NOMO-1 (cell line): Measurements from ENCODE around the gene KLHDC7B.

ENCODE experiments used
- DNase-seq, 2 experiments: peaks; one replicate each; lab custom pipeline; 2025; ENCODE audit not compliant: unreplicated experiment in 2 of 2; lab: John Stamatoyannopoulos, UW

The KLHDC7B gene

DNA sequence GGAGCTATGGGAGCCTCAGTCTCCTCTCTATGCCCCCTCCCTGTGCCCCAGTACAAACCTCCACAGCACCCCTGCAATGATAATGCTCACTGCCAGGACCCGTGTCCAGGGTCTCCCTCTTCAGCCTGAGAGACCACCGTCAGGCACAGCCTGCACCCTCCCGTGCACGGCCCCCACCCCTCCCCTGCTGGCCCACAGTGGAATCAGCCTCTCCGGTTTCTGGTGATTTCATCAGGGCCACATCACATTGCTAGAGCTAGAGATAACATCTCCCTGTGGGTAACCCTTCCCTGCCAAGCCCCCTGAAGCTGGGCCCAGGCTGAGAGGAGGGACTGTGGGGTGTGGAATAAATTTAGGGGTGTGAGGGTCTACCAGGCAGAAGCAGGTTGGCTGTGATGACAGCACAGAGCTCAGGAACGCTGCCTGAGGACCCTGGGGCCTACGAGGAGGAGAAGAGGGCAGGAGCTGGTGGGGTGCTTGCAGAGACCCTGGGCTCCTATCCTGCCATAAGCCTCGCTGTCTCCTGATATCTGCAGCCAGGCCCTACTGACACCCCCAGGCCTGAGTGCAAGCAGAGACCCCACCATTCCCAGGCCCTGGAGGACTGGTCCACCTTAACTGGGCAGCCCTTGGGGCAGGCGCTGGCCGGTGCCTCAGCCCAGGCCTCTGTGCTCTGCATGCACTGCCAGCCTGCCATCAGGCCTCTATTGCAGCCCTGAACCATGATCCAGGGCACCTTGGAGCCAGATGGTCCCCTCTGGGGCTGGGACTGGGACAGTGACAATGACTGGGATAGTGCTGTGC lies at the start of gene KLHDC7B:
Gene KLHDC7B (plus strand): TSS at position 378 of the 804 bp plus-strand sequence. CDS start 345 bp downstream, at position 723.
- no peak for DNase-seq

GRCh38 chr22:50497093-50497492 lies 48.6 kb upstream of the KLHDC7B start:
- no peak for DNase-seq

GRCh38 chr22:50498322-50498890 lies 47.3 kb upstream of the KLHDC7B start:
- DNase-seq: peak; percentile 46 to 67

DNA sequence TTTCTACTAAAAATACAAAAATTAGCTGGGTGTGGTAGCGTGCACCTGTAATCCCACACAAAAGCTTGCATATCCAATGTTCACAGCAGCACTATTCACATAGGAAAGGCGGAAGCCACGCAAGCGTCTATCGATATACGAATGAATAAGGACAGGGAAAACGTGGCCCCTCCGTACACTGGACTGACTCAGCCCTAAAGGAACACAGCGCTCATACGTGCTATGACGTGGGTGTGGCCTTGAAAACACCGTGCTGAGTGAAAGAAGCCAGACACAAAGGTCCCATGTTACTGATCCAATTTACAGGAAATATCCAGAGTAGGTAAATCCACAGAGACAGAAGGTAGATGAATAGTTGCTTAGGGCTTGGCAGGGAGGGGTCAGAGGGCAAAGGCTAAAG lies 45.2 kb upstream of the KLHDC7B start:
- no peak for DNase-seq

DNA sequence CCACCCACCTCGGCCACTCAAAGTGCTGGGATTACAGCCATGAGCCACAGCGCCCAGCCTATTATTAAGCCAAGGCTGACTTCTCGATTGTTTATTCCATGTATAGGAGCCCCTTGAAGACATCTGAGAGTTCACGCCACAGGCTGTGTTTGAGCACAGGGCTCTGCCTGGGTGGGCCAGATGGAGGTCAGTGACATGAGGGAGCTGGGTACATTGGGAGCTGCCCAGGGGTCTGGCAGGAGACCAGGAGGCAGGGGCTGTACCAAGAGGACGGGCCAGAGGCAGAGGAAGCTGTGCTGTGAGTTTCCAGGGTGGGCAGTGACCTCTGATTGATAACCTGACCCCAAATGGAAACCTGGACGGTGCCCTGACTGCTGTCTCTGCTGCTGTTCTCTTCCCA lies 43.6 kb upstream of the KLHDC7B start:
- no peak for DNase-seq

GRCh38 chr22:50502628-50503474 lies 42.8 kb upstream of the KLHDC7B start:
- DNase-seq: no peak

GRCh38 chr22:50503475-50504145 lies 42.1 kb upstream of the KLHDC7B start:
- no peak for DNase-seq

DNA sequence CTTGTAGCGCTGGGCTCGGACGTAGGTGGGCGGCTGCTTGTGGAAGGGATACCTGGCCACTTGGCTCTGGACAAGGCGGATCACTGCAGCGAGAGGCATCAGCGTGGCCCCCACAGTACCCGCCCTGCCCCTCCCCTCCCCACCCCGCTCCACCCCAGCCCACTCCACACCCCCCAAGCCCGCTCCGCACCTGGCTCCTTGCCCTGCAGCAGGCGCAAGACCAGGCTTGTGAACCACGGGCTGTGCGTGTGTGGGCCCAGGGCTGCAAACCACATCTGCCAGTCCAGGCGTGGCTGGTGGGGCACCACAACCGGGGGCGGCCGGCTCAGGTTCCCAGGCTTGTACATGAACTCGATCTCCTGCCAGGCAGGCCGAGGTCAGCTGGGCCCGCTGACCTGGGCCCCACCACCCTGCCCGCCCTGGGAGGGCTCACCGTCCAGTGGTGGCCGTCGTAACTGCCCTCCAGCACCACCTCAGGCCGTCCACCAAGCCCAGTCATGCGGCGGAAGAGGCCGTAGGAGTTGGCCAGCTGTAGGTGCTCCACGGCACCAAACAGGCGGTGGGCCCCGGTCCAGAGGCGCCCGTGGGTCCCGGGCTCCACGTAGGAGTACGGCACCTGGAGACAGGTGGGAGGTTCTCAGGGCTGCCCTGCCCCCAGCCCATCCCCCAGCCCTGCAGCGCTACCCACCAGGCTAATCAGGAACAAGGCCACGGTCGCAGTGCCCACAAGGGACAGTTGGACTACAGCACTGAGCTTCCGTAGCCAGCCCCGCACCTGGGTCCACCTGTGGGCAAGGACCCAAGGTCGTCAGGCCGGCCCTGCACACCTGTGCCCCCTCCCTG lies 41.1 kb upstream of the KLHDC7B start:
- no peak for DNase-seq

- no peak for DNase-seq
Measured at GRCh38 chr22:50505276-50505775, 40.4 kb upstream of the KLHDC7B start.

GRCh38 chr22:50505776-50506610 lies 39.7 kb upstream of the KLHDC7B start:
- no peak for DNase-seq

GRCh38 chr22:50506611-50507420 lies 38.9 kb upstream of the KLHDC7B start:
- no peak for DNase-seq

DNA sequence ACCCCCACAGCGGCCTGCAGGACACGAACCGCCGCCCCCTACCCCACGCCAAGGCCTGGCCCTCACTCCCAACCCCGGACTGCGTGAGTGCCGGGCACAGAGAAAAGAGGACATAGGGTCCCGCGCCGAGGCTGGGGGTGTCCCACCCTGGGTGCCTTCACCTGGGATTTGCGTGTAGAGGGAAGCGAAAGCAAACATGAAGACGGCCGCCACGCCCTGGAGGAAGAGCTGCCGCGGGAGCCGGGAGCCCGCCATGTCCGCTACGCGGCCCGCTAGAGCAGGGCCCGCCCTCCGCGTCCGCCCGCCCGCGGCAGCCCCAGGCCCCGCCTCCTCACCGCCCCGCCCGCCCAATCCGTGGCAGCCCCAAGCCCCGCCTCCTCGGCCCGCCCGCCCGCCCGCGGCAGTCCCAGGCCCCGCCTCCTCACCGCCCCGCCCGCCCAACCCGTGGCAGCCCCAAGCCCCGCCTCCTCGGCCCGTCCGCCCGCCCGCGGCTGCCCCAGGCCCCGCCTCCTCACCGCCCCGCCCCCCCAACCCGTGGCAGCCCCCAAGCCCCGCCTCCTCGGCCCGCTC lies 38.2 kb upstream of the KLHDC7B start, which contains the start of gene LMF2:
Gene LMF2 (minus strand): TSS at position 282 of the 570 bp plus-strand sequence. CDS start 27 bp downstream, at position 255.
- DNase-seq: peak; percentile 81 to 95

GRCh38 chr22:50507991-50508884 lies 37.5 kb upstream of the KLHDC7B start, which contains the start of gene NCAPH2:
TSS of gene NCAPH2 (plus strand) at chr22:50508224. CDS start at chr22:50508338, 114 bp downstream.
- DNase-seq: peak; percentile 90 to 95

- no peak for DNase-seq
Measured at GRCh38 chr22:50508897-50509296, 36.8 kb upstream of the KLHDC7B start.

- no peak for DNase-seq
Measured at GRCh38 chr22:50513175-50513574, 32.5 kb upstream of the KLHDC7B start.

DNA sequence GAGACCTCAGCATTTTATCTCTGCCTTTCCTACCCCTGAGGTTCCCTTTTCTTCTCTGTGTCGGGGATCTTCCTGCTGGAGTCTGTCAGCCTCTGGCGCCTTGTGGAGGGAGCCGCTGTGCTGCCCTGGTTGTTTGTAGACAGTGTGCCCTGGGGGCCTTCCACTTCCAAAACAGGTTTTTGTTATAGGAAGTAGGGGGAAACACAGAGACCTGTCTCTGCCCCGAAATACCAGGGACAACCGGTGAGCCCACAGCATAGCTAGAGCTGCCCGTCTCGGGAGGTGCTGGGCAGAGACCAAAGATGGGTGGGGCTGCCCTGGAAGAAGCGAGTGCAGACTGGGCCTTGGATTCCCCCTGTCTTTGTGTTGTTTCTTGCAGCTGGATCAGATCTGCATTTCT lies 29.6 kb upstream of the KLHDC7B start:
- no peak for DNase-seq
